SIG-M5 (cell line): ENCODE results near the gene HSPA4L.
A peak's percentile ranks its signal among the peaks of the same experiment; 100 is the strongest.

ENCODE experiments used
- DNase-seq: peaks from one replicate; lab custom pipeline; 2025; lab: John Stamatoyannopoulos, UW

HSPA4L gene

DNA sequence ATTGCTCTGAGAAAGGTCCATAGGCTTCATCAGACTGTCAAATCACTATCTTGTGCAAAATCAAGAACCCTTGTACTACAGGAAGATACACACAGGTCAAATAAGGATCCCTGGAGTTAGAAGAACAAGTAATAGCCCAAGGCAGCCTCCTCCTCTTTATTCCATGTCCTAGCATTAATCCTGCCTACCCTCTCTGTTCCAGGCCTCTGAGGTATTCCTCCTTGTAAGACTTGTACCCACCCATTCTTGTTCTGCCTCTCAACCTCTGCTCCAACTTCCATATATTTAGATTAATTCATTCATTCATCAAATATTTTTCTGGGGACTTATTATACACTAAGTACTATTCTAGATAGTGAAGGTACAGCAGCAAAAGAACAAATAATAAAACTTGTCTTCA lies 88.2 kb downstream of the HSPA4L start:
- no peak for DNase-seq

DNA sequence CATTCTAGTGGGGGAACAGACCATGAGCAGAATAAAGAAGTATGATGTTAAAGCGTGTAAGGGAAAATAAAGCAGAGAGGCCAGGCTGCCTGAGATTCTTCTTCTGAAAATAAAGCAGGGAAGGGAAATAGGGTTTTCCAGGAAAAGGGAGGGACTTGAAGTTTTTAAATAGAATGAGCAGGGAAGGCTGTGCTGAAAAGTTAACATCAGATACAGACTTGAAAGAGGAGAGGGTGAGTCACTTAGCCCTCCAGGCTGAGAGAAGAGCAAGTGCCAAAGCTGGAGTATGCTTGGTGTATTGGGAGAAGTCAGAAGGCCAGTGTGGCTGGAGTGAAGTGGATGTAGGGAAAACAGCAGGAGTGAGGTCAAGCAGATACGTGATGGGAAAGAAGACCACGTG lies 88.6 kb downstream of the HSPA4L start:
- DNase-seq, result no peak

DNA sequence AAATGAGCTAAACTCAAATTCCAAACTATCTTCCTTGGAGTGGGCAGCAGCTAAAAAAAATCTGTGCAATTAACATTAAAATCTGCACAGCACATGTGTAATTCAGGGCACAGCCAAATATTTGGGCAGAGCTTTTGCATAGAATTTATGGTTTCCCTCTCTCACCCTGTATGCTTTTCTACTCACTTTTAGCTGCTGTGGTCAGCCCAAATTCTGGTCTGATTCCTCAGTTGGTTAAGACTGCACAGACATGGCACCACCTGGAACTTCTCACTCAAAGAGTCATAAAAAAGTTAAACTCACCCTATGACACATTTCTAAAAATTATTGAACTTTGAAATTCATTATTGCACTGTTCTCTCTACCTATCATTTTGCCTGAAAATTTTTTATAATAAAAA lies 93.7 kb downstream of the HSPA4L start:
- no peak for DNase-seq

DNA sequence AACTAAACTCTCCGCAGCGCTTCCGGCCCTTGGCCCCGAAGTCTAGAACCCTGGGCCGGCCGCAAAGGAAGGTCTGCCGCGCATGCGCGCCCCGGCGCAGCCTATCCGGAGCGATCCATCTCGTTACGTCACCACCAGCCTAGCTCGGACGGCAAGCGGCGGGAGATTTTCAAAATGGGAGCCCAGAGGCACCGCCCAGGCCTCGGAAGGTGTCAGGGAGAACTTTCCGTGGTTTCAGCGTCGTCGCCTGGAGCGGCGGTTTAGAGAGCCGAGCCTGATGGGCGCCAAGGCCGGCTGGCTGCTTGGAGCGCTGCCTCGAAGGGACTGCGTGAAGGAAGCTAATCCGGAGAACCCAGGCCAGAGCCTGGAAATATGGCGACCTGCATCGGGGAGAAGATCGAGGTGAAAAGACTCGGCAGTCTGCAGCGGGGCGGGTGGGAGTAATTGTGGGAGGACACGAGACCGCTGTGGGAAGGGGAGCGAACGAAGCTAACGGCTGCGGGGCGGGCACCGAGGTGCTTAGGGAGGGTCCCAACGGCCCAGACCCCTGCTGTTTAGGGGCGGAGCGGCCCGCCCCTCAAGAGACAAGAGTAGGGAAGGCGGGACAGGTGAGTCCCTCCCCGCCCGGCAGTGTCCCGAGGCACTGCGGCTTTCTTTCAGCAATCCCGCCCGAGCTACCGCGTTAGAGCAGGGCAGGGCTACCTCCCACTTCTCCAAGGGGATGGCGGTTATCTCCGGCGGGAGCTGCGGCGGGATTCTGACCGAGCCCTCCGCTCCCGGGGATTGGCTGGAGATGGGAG lies 98.8 kb downstream of the HSPA4L start, which contains the start of gene PLK4:
PLK4 (plus strand) TSS at position 131 of the 800 bp plus-strand sequence; CDS start at position 373, 242 bp downstream.
- peak; percentile 72 for DNase-seq

DNA sequence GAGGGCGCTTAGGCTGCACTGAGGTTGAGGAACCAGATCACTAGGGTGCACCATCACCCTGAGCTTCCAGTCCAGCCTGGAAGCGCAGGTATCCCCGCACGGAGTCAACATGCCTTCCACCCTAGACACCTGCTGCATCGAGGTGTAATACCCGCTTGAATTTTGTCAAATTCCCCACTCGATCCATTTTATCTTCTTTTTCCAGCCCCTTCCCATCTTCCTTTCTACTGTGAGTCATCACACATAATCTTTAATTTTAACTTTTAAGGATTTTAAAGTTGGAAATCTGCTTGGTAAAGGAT lies 99.4 kb downstream of the HSPA4L start:
- DNase-seq, result no peak

DNA sequence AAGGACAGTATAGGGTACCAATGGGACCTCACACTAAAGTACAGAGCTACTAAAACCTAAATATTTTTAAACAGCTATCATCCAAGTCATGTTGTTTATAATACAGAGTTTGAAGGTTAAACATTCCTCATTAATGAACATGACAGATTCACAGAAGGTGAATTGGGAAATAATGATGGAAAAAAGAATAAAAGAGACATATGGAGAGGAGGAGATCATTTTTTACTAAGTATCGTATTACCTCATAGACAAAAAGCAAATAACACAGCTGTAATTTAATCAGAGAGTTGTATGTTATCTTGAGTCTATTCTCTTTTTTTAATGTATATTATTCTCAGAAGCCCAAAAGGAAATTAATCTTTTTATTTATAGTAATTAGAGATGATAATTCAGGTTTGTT lies 106.4 kb downstream of the HSPA4L start:
- no peak for DNase-seq

DNA sequence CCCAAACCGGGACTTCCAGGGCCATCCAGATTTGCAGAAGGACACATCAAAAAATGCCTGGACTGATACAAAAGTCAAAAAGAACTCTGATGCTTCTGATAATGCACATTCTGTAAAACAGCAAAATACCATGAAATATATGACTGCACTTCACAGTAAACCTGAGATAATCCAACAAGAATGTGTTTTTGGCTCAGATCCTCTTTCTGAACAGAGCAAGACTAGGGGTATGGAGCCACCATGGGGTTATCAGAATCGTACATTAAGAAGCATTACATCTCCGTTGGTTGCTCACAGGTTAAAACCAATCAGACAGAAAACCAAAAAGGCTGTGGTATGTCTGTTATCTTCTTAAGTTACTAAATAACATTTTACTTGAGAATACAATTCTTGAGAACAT lies 107.8 kb downstream of the HSPA4L start:
- DNase-seq, result no peak
